Endothelial cell of coronary artery (primary cell): ENCODE data around the gene ARL13B. TPM values are rescaled to one million over a fixed set of nuclear protein-coding genes. Genes with fewer than 3 reads are reported as not detected.

ENCODE experiments used
- total RNA-seq: library from RNA; depleted of rRNA; stranded (reverse); fragments of >200 nt; gene quantifications from 2 replicates; pipeline ENCODE4 v1.2.3, GENCODE V29; 2014

The ARL13B gene
- total RNA-seq, result 6.7 and 8.9 TPM in 2 replicates

DNA sequence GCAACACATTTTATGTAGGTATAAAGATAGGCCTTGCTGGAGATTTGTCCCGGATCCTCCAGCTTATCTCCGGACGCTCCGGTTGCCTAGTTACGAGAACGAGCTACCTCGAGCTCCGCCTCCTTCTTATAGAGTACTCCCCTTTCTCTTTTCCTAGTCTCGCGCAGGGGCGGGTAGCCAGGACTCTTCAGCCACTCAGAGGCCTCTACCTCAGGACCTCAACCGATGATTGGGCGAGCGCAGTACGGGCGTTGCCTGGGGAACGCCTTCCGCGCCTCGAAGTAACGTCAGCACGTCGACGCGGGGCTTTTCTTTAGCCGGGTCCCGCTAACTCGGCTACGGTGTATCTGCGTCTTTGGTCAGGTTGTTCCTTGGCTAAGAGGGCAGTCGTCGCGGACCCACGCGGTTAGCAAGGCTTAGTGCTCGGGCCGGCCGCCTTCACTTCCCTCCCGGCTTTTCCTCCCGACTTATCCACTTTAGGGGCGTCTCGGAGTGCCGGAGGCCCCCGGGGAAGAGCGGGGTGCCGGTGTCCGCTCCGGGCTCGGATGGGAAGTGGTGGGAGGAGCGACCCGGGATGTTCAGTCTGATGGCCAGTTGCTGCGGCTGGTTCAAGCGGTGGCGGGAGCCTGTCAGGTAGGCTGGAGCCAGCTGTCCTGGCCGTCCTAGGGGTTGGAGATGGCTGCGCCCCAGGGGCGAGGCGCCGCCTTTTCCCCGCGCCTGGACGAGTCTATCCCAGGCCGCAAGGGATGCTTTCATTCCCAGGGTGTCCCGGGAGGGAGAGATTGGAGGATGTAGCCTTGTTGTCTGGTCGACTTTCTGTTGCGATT lies at the start of gene ARL13B:
Gene ARL13B, plus strand, starts transcription at position 306 of the 827 bp plus-strand sequence. Its CDS starts 269 bp downstream, at position 575.

DNA sequence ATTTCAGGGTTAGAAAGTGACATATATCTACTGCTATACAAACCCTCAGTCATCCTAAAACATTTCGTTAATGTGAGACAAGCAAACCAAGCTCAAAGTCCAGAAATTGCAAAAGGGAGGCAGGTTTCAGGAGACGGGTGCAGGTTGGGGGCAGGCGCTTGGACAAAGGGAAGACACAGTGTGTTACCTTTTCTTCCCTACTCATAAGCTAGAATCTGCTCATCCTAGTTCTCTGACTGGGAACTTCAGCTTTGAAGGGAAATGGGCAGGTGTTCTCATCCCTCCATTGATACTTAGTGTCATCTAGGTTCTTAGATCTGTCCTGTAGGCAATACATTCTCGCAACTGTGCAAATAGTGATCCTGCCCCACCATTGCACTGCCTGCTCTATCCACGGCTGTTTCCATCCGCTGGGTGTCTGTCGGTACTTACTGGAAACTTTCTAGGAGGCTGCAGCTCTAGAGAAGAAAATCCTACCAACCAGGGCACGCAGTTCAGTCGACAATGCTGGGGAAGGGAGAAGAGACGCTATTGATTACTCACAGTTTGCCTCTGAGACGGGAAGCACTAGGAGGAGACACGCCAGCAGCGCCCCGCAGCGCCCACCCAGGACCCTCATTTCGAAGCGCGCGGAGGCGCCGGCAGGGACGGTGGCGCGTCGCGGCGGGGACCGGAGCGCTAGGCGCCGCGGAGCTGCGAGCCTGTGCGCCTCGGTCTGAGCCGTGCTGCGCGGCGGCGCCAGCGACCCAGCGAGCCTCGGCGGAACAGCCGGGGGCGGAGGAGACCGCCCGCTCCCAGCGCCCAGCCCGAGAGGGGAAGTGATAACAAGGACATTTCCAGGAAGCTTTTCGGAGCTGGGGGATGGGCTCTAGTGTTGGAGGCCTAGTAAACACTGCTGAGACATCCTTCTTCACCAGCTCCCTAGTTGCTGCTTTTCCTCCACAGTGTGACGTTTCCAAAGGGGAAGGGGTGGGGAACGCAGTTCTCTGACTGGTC lies 6.5 kb upstream of the ARL13B start, which contains the start of gene PROS1:
Gene PROS1, minus strand, starts transcription at position 766 of the 996 bp plus-strand sequence. Its CDS starts 147 bp downstream, at position 619.

DNA sequence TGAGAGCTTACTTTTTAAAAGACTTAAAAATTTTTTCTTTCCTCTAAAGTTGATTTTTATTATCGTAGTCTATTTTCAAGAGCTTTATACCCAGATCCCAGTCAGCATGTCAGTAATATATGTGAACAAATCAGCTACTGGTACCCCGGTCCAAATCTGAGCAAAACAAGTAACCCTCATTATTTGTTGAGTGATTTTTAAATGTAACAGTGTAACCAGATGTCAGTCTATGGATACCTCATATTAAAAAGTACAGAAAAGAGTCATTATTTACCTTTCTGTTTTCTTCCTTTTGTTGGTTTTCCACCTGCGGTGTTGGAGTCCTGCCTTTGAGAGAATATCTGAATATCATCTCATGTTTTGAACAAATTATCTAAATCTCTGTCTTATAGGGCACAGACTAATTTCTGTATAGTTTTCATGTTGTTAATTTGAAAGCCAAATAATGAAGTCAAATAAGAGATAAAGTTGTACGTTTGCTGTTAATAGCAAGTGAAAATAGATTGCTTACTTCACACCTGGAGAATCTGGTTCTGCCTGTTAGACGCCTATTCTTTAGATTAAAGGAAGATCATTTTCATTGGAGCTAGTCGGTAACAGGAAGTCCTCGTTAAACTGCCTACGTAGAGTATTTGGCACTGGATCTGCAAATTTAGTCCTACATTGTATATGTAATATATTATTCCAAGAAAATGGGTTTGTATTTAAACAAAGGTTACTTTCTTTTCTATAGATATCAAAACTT lies 48.3 kb downstream of the ARL13B start, which contains the start of gene STX19:
Gene STX19, minus strand, starts transcription at position 505 of the 745 bp plus-strand sequence. CDS start 13,328 bp downstream, outside the sequence.

DNA sequence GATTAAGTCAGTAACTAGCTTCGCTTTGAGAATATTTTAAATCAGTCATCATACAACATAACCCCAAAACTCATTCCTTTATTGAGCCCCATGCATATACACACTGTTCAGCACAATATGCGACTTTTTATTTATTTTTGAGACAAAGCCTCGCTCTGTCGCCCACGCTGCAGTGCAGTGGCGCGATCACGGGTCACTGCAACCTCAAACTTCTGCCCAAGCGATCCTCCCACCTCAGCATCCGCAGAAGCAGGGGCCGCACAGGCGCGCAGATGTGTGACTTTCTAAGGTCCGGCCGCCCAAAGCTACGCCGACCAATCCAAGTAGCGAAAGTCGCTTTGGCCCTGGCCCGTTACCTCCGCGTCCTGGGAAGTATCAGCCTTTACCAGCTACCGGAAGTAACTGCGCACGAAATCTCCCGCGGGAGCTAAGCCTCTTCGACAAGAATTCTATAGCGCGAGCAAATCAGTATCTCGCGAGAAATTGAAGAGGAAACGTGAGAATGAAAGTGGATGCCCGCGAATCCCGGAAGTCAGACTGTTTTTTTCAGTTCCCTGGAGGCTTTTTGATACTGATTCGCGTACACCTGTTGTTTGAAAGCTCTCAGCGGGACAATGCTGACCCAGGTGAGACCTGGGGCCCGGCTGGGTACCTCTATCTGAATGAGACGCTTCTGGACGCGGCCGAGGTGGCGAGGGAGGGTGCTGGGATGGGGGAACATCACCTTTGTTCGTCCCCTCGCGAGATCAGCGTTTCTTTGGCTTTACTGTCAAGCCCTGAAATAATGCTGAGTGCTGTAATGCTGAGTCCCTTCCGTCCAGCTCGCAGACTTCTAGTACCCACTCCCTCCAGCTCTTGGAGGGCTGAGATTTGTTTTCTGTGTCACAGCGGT lies 82.8 kb downstream of the ARL13B start, which contains the start of the genes DHFR2 and NSUN3:
Gene DHFR2, minus strand, starts transcription at position 404 of the 892 bp plus-strand sequence. CDS start 1,405 bp downstream, outside the sequence.
Gene NSUN3, plus strand, starts transcription at position 549 of the 892 bp plus-strand sequence. Its CDS starts 66 bp downstream, at position 615.

Other genes starting within 250 kb of the ARL13B start
- 4.3 and 11.6 TPM in 2 replicates for gene PROS1, start 6.3 kb upstream of the ARL13B start, total RNA-seq
- 0.09 TPM in 1 of 2 replicates, not detected in the other for gene STX19, start 48.4 kb downstream of the ARL13B start, total RNA-seq
- gene DHFR2, start 82.8 kb downstream of the ARL13B start, total RNA-seq, result 2.2 and 3.7 TPM in 2 replicates
- gene NSUN3, start 82.9 kb downstream of the ARL13B start, total RNA-seq, result 13.2 and 14.0 TPM in 2 replicates